HG02870 (cell line): ENCODE results near the gene NDUFS8.

Source experiments
- ATAC-seq: cut with Tn5 transposase; IDR thresholded peaks from one replicate; pipeline ENCODE4 v1.9.1; 2021; ENCODE audit warnings: mild to moderate bottlenecking, moderate library complexity; ENCODE audit not compliant: unreplicated experiment

The NDUFS8 gene

GRCh38 chr11:68074584-68075352 lies 44.3 kb downstream of the NDUFS8 start:
- ATAC-seq = no peak

- no peak for ATAC-seq
Measured at GRCh38 chr11:68076371-68077042, 46.0 kb downstream of the NDUFS8 start.

- ATAC-seq = no peak
Measured at GRCh38 chr11:68077617-68078582, 47.4 kb downstream of the NDUFS8 start.

GRCh38 chr11:68080860-68081259 lies 50.4 kb downstream of the NDUFS8 start:
- no peak for ATAC-seq

- no peak for ATAC-seq
Measured at GRCh38 chr11:68081691-68082090, 51.2 kb downstream of the NDUFS8 start.

GRCh38 chr11:68082481-68082880 lies 52.0 kb downstream of the NDUFS8 start:
- ATAC-seq = no peak

- ATAC-seq = no peak
Measured at GRCh38 chr11:68083517-68083916, 53.0 kb downstream of the NDUFS8 start.
